K562 (cell line): ENCODE measurements around the gene SNTG2.

ENCODE experiments used
- CTCF ChIP-seq, 3 experiments: IDR thresholded peaks in 2 of 3; conservative IDR thresholded peaks in 1 of 3; 2 replicates each; pipeline ENCODE4 v1.5.1; 2011 to 2012; ENCODE audit warnings: low read length in 3 of 3, mild to moderate bottlenecking in 3 of 3, control low read depth in 2 of 3, improper control_type of control experiment in 1 of 3, inconsistent platforms in 1 of 3, low read depth in 1 of 3, mixed read lengths in 1 of 3, moderate library complexity in 1 of 3; ENCODE audit not compliant: insufficient read depth in 2 of 3
- FOS ChIP-seq: IDR thresholded peaks from 3 replicates; pipeline ENCODE4 v1.6.1; 2011; ENCODE audit not compliant: insufficient read length; ENCODE audit errors: extremely low read depth
- HDAC6 ChIP-seq: IDR thresholded peaks from 2 replicates; pipeline ENCODE4 v1.6.1; 2012; ENCODE audit warnings: low read depth, mild to moderate bottlenecking, control low read depth, inconsistent platforms, low read length, moderate library complexity
- IFI16 ChIP-seq: fragments of 250-450 bp; sonication (Bioruptor Pico); IDR thresholded peaks from 2 replicates; pipeline ENCODE4 v2.1.2; 2022; ENCODE audit warnings: mild to moderate bottlenecking, inconsistent platforms
- MCM3 ChIP-seq: fragments of 450-650 bp; IDR thresholded peaks from 2 replicates; pipeline ENCODE4 v1.6.1; 2016
- PHB2 ChIP-seq: fragments of 450-650 bp; IDR thresholded peaks from 2 replicates; pipeline ENCODE4 v1.6.1; 2017; ENCODE audit warnings: low read depth

DNA sequence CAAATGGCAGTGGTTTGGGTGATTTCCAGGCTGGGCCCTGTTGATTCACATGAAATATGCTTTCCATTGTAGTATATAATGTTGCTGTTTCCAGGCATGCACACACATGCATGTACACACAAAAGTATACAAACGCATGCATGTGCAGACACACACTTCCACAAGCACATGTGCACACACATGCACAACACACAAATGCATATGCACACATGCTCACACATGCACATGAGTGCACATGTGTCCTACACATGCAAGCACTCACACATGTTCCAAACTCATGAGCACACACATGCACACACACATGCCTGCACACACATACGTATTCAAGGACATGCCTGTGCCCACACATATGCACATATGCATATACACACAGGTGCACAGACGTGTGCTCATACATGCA lies 30.6 kb downstream of the SNTG2 start:
- no peak for TF ChIP-seq MCM3
- no peak for TF ChIP-seq CTCF (IDR thresholded peaks at IDR 0.05 in 2 of 3, conservative IDR thresholded peaks at IDR 0.05 in 1 of 3; ENCODE audit: insufficient read depth in 2 of 3, low read depth in 1 of 3, low read length in 3 of 3)
- TF ChIP-seq HDAC6: no peak
- no peak for TF ChIP-seq PHB2
- TF ChIP-seq IFI16 (CRISPR knock-in tag): no peak
- TF ChIP-seq FOS: no peak
